Keratinocyte (primary cell): Measurements from ENCODE around the gene OR9A2.

ENCODE experiments used
- CTCF ChIP-seq, 3 experiments: IDR thresholded peaks in 1 of 3; conservative IDR thresholded peaks in 1 of 3; optimal IDR thresholded peaks in 1 of 3; 2 replicates in 2 of 3; 3 replicates in 1 of 3; pipeline versions ENCODE3 to v1.5.1; 2011; ENCODE audit warnings: low read length in 3 of 3, mild to moderate bottlenecking in 3 of 3, moderate library complexity in 2 of 3, control low read depth in 1 of 3, inconsistent platforms in 1 of 3; ENCODE audit not compliant: insufficient read depth in 2 of 3; ENCODE audit errors: extremely low read depth in 1 of 3
- EZH2 ChIP-seq: IDR thresholded peaks from one replicate; pipeline ENCODE4 v1.6.1; 2012; ENCODE audit warnings: inconsistent platforms, mild to moderate bottlenecking, low read length, moderate library complexity

- TF ChIP-seq CTCF (optimal IDR thresholded peaks at IDR 0.05 in 1 of 3, IDR thresholded peaks at IDR 0.05 in 1 of 3, conservative IDR thresholded peaks at IDR 0.05 in 1 of 3; ENCODE audit: extremely low read depth in 1 of 3, insufficient read depth in 2 of 3, low read length in 3 of 3), result no peak
- no peak for TF ChIP-seq EZH2
Observed at GRCh38 chr7:143050931-143051330, 24.0 kb upstream of the OR9A2 start.
